LNCAP (cell line): ENCODE data around the gene SPR.

Experiments
- CTCF ChIP-seq: fragments of 450-650 bp; IDR thresholded peaks from 2 replicates; pipeline ENCODE4 v1.5.1; 2017; ENCODE audit warnings: mild to moderate bottlenecking

SPR gene

GRCh38 chr2:72938455-72938854 lies 51.2 kb downstream of the SPR start:
- TF ChIP-seq CTCF: no peak

- no peak for TF ChIP-seq CTCF
These were observed 53.2 kb downstream of the SPR start for GRCh38 chr2:72940361-72940760.

- no peak for TF ChIP-seq CTCF
These were observed 53.6 kb downstream of the SPR start for GRCh38 chr2:72940786-72941185.
